Thyroid gland (tissue), 4 donors: ENCODE data around the gene CHST5.

Source experiments
- CTCF ChIP-seq, 6 experiments: fragments of 200-600 bp in 3 of 6; fragments of 450-650 bp in 3 of 6; sonication (generic) in 3 of 6; IDR thresholded peaks; one replicate each; pipeline ENCODE4 v1.5.1; 2016 to 2019; ENCODE audit warnings: antibody characterized with exemption in 6 of 6, mild to moderate bottlenecking in 2 of 6, inconsistent platforms in 1 of 6, moderate library complexity in 1 of 6
- POLR2A ChIP-seq, 2 donors: fragments of 450-650 bp; IDR thresholded peaks; one replicate each; pipeline ENCODE4 v1.6.1; 2017; ENCODE audit warnings: antibody characterized with exemption in 2 of 2, mild to moderate bottlenecking in 2 of 2, moderate library complexity in 1 of 2

GRCh38 chr16:75519175-75519574 lies 16.7 kb downstream of the CHST5 start:
- TF ChIP-seq CTCF (IDR thresholded peaks at IDR 0.05) (no peak), POLR2A (IDR thresholded peaks at IDR 0.05) (no peak)
